ENCODE results near the gene ZNF358.

ZNF358 gene

GRCh38 chr19:7520131-7521051 lies 4.5 kb downstream of the ZNF358 start:
- no peak for DNase-seq (ENCODE audit: low read depth in 2 of 2)

GRCh38 chr19:7521551-7522071 lies 5.7 kb downstream of the ZNF358 start:
- DNase-seq (ENCODE audit: low read depth in 2 of 2) = no peak

DNA sequence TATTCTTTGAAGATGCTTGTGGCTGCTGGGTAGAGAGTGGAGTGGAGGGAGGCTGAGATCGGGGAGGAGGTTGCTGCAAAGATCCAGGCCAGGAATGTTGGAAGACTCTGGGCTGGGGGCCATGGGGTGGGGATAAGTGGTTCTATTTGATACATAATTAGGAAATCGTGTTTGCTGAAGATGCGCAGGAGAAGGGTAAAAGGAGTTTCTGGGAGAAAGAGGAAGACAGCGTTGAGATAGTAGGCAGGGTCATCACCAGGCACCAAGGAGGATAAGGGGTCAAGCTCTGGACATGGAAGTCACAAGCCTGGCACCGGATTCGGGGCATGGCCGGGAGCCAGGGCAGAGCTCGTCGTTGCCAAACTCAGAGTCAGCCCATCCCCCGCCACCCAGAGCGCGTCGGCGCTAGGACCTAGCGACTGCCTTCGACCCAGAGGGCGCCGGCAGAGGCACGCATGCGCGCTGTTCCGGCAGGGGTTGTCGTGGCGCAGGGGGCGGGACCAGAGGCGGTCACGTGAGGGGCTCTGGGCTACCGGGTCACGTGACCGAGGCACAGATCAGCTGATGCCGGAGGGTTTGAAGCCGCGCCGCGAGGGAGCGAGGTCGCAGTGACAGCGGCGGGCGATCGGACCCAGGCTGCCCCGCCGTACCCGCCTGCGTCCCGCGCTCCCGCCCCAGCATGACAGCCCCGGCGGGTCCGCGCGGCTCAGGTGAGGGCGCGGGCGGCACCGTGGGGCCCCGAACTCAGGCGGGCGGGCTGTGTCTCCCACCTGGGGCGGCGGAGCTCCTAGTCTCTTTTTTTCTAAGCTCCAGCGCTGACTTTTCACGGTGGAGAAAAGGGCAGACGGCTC lies 6.4 kb downstream of the ZNF358 start, which contains the start of gene MCOLN1:
MCOLN1 (plus strand) TSS at position 553 of the 851 bp plus-strand sequence; CDS start at position 680, 127 bp downstream.
- DNase-seq (ENCODE audit: low read depth in 2 of 2) = peak; percentile 99

- DNase-seq (ENCODE audit: low read depth in 2 of 2) = no peak
These were observed 7.2 kb downstream of the ZNF358 start for GRCh38 chr19:7522923-7523667.

DNA sequence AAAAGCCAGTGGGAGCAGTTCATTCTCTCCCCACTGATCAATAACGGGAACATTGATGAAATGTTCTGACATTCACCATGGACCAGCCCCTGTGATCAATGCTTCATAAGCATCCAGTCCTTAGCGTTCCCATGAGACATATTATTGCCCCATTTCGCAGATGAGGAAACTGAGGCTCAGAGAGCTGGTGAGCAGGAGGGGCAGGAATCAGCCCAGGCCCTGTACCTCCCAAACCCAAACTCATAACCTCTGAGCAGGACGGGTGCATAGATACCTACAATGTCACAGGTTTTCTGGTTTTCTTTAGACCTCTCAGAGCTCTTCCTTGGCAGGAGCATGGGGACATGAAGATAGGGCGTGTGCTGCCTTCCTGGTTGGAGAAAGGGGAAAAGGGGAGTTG lies 8.6 kb downstream of the ZNF358 start:
- DNase-seq (ENCODE audit: low read depth in 2 of 2) = no peak

DNA sequence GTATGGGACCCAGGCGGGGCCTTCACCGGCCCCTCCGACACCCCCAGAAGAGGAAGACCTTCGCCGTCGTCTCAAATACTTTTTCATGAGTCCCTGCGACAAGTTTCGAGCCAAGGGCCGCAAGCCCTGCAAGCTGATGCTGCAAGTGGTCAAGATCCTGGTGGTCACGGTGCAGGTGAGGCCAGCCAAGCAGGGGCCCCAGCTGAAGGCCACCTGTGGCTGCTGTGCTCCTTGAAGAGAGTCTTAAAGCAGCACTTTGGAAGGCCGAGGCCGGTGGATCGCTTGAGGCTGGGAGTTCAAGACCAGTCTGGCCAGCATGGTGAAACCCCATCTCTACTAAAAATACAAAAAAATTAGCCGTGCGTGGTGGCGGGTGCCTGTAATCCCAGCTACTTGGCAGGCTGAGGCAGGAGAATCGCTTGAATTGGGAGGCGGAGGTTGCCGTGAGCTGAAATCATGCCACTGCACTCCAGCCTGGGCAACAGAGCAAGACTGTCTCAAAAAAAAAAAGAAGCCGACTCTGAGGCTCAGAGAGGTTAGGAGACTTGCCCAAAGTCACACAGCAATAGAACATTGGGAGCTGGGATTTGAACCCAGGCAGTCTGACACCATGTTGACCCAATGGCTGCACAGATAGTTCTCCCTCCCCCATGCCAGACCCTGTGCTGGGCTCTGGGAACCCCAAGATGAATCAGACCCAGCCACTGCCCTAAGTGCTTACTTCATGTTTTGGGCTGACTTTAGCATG lies 9.3 kb downstream of the ZNF358 start:
- DNase-seq (ENCODE audit: low read depth in 2 of 2) = no peak

GRCh38 chr19:7526059-7526929 lies 10.4 kb downstream of the ZNF358 start:
- no peak for DNase-seq (ENCODE audit: low read depth in 2 of 2)

DNA sequence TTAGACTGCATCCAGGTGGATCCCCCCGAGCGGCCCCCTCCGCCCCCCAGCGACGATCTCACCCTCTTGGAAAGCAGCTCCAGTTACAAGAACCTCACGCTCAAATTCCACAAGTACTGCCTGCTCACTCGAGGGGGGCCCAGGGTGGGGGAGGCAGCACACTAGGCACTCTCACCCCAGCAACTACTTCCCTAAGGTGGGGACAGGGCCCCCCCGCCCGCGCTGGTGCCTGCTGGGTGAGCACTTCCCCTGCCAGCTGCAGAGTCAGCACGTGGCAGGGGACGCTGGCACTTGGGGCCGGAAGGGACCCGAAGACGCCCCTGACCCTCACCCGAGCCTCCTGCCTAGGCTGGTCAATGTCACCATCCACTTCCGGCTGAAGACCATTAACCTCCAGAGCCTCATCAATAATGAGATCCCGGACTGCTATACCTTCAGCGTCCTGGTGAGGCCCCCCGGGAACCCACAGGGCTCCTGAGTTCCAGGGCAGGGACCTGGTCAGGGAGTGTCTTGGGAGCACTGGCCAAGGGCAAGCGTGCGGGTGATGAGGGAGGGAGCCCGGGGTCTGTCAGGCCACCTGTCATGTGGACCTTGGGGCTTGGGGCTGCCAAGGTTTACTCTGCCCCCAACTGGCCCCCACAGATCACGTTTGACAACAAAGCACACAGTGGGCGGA lies 11.8 kb downstream of the ZNF358 start:
- no peak for DNase-seq (ENCODE audit: low read depth in 2 of 2)

- no peak for DNase-seq (ENCODE audit: low read depth in 2 of 2)
These were observed 12.3 kb downstream of the ZNF358 start for GRCh38 chr19:7528192-7528519.

GRCh38 chr19:7528522-7529245 lies 12.8 kb downstream of the ZNF358 start:
- no peak for DNase-seq (ENCODE audit: low read depth in 2 of 2)

DNA sequence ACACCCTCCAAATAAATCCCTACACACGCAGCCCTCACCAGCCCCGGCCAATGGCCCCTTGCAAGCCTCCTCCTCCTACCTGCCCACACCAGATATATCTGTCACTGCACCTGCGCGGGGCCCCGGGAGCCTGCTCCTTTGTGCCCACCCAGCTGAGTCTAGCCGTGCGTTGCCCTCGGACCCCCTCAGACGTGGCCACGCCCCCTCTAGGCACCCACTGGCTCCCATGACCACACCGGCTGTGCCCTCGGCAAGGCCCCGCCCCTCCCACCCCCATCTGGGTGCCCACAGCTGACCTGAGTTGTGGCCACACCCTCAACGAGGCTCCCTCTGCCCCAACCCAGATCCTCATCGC lies 13.3 kb downstream of the ZNF358 start:
- DNase-seq (ENCODE audit: low read depth in 2 of 2) = no peak

DNA sequence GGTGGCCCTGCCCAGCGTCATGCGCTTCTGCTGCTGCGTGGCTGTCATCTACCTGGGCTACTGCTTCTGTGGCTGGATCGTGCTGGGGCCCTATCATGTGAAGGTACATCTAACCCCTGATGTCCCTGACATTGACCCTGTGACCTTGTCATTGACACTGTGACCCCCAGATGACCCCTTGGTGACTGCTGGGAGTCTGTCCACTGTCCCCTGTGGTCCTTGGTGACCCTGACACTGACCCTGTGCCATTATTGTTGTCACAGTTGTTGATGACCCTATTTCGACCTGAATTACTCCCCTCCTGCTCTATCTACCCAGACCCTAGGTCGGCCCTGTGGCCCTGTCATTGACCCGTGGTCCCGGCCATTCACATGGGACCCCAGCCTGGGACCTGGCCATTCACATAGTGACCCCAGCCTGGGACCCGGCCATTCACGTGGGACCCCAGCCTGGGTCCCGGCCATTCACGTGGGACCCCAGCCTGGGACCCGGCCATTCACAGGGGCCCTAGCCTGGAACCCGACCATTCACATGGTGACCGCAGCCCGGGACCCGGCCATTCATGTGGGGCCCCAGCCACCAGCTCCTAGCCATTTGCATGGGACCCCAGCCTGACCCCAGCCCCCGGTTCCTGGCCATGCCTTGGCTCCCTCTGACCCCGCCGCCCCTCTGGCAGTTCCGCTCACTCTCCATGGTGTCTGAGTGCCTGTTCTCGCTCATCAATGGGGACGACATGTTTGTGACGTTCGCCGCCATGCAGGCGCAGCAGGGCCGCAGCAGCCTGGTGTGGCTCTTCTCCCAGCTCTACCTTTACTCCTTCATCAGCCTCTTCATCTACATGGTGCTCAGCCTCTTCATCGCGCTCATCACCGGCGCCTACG lies 13.9 kb downstream of the ZNF358 start:
- no peak for DNase-seq (ENCODE audit: low read depth in 2 of 2)

GRCh38 chr19:7533281-7533885 lies 17.5 kb downstream of the ZNF358 start:
- no peak for DNase-seq (ENCODE audit: low read depth in 2 of 2)

- DNase-seq (ENCODE audit: low read depth in 2 of 2) = peak; percentile 64 to 71
These were observed 18.1 kb downstream of the ZNF358 start for GRCh38 chr19:7533925-7534480.

GRCh38 chr19:7534531-7535046 lies 18.7 kb downstream of the ZNF358 start:
- peak in 1 of 2 donors; percentile 10 for DNase-seq (ENCODE audit: low read depth in 2 of 2)

GRCh38 chr19:7535047-7535997 lies 19.4 kb downstream of the ZNF358 start, which contains the start of gene PNPLA6:
Gene PNPLA6, plus strand, starts transcription at chr19:7535717. Its CDS starts 72 bp downstream, at chr19:7535789.
- DNase-seq (ENCODE audit: low read depth in 2 of 2) = peak; percentile 86 to 88

Measured in stimulated activated CD8-positive, alpha-beta memory T cell treated with anti-CD3 and anti-CD28 coated beads, Interleukin-15, amount 100 ng/mL, for 4 hours (primary cell).